ENCODE measurements around the gene PRR14L.
"Not testable (repeated sequence)": the region's sequence is repeated elsewhere in the genome, so short reads cannot be mapped to it uniquely, and the experiment has no call there.

Gene PRR14L

GRCh38 chr22:31749636-31750364 lies at the start of gene PRR14L:
Gene PRR14L, minus strand, starts transcription at chr22:31750132. Its CDS starts 11,272 bp downstream, at chr22:31738860.
- peak; percentile 97 for DNase-seq (ENCODE audit: low spot score)

GRCh38 chr22:31799358-31799757 lies 49.4 kb upstream of the PRR14L start:
- DNase-seq (ENCODE audit: low spot score): not testable (repeated sequence)

GRCh38 chr22:31790240-31790639 lies 40.3 kb upstream of the PRR14L start:
- no peak for DNase-seq (ENCODE audit: low spot score)

- DNase-seq (ENCODE audit: low spot score): no peak
These were observed 39.9 kb upstream of the PRR14L start for GRCh38 chr22:31789803-31790202.

GRCh38 chr22:31776231-31776630 lies 26.3 kb upstream of the PRR14L start:
- no peak for DNase-seq (ENCODE audit: low spot score)

- no peak for DNase-seq (ENCODE audit: low spot score)
These were observed 23.5 kb upstream of the PRR14L start for GRCh38 chr22:31773416-31773815.

- DNase-seq (ENCODE audit: low spot score): no peak
These were observed 18.6 kb upstream of the PRR14L start for GRCh38 chr22:31768422-31769059.

GRCh38 chr22:31764785-31765184 lies 14.9 kb upstream of the PRR14L start:
- no peak for DNase-seq (ENCODE audit: low spot score)

GRCh38 chr22:31758860-31759259 lies 8.9 kb upstream of the PRR14L start:
- not testable (repeated sequence) for DNase-seq (ENCODE audit: low spot score)

- no peak for DNase-seq (ENCODE audit: low spot score)
These were observed 7.3 kb upstream of the PRR14L start for GRCh38 chr22:31757265-31757664.

GRCh38 chr22:31754813-31755212 lies 4.9 kb upstream of the PRR14L start:
- DNase-seq (ENCODE audit: low spot score): no peak

GRCh38 chr22:31753634-31754501 lies 3.9 kb upstream of the PRR14L start, which contains the start of gene DEPDC5:
Gene DEPDC5, plus strand, starts transcription at chr22:31754019. Its CDS starts 903 bp downstream, at chr22:31754922.
- DNase-seq (ENCODE audit: low spot score): peak; percentile 99

GRCh38 chr22:31753005-31753633 lies 3.2 kb upstream of the PRR14L start:
- DNase-seq (ENCODE audit: low spot score): peak; percentile 22

- DNase-seq (ENCODE audit: low spot score): no peak
These were observed 2.3 kb upstream of the PRR14L start for GRCh38 chr22:31752096-31752847.

GRCh38 chr22:31750365-31751284 lies 693 bp upstream of the PRR14L start:
- DNase-seq (ENCODE audit: low spot score): no peak

- DNase-seq (ENCODE audit: low spot score): no peak
These were observed 1.4 kb downstream of the PRR14L start for GRCh38 chr22:31748490-31748889.

GRCh38 chr22:31747441-31747840 lies 2.5 kb downstream of the PRR14L start:
- no peak for DNase-seq (ENCODE audit: low spot score)

GRCh38 chr22:31743871-31744270 lies 6.1 kb downstream of the PRR14L start:
- DNase-seq (ENCODE audit: low spot score): no peak

GRCh38 chr22:31742682-31743081 lies 7.2 kb downstream of the PRR14L start:
- no peak for DNase-seq (ENCODE audit: low spot score)

- peak; percentile 16 for DNase-seq (ENCODE audit: low spot score)
These were observed 7.8 kb downstream of the PRR14L start for GRCh38 chr22:31742115-31742514.
